Skeletal muscle tissue (tissue), 5 donors: ENCODE data around the gene TMEM92. TPM values are rescaled to one million over a fixed set of nuclear protein-coding genes. Genes with fewer than 3 reads are reported as not detected.

Experiments
- H3K27ac ChIP-seq: one replicate; pipeline ENCODE4 v1.7.0; 2013; ENCODE audit warnings: mild to moderate bottlenecking, low read depth, low read length, inconsistent platforms
- H3K27me3 ChIP-seq, 3 donors: one replicate each; pipeline ENCODE4 v1.7.0; 2013; ENCODE audit warnings: low read length in 3 of 3; ENCODE audit not compliant: control insufficient read depth in 3 of 3, insufficient read depth in 3 of 3
- H3K36me3 ChIP-seq, 3 donors: one replicate each; pipeline ENCODE4 v1.7.0; 2013; ENCODE audit warnings: low read length in 3 of 3; ENCODE audit not compliant: control insufficient read depth in 3 of 3, insufficient read depth in 3 of 3
- H3K4me1 ChIP-seq, 3 donors: one replicate each; pipeline ENCODE4 v1.7.0; 2013; ENCODE audit warnings: low read length in 3 of 3, mild to moderate bottlenecking in 3 of 3; ENCODE audit not compliant: control insufficient read depth in 3 of 3, insufficient read depth in 3 of 3
- H3K4me3 ChIP-seq, 3 donors: one replicate each; pipeline ENCODE4 v1.7.0; 2013; ENCODE audit warnings: low read length in 3 of 3
- H3K9ac ChIP-seq, 3 donors: one replicate each; pipeline ENCODE4 v1.7.0; 2013; ENCODE audit warnings: low read length in 3 of 3, mild to moderate bottlenecking in 3 of 3, moderate library complexity in 2 of 3, low read depth in 1 of 3
- H3K9me3 ChIP-seq, 3 donors: one replicate each; pipeline ENCODE4 v1.7.0; 2013; ENCODE audit warnings: low read length in 3 of 3; ENCODE audit not compliant: control insufficient read depth in 3 of 3
- small RNA-seq: library from RNA; depleted of rRNA; stranded (forward); fragments of <200 nt; gene quantifications from one replicate; pipeline ENCODE3, GENCODE V24; 2014
- total RNA-seq: library from RNA; depleted of rRNA; stranded (reverse); fragments of >200 nt; gene quantifications from one replicate; pipeline ENCODE4 v1.2.3, GENCODE V29; 2014
- donor health status: Osteomylitis.

Gene TMEM92
- total RNA-seq, 1 donor from 2014 or later: not detected

- no peaks in the 10 kb centered on the region for H3K27me3 ChIP-seq
- H3K36me3 ChIP-seq: no peaks in the 10 kb centered on the region
- no peak overlapping the region for H3K4me3 ChIP-seq
- no peak overlapping the region for H3K27ac ChIP-seq
- no peaks in the 10 kb centered on the region for H3K9me3 ChIP-seq
- H3K9ac ChIP-seq: no peak overlapping the region
- peaks cover 7 to 9% (median 8%) of the 10 kb centered on the region in 3 donors for H3K4me1 ChIP-seq
Observed at GRCh38 chr17:50322271-50322670, 48.0 kb downstream of the TMEM92 start.

- H3K4me1 ChIP-seq: peaks cover 7 to 9% (median 8%) of the 10 kb centered on the region in 3 donors
- H3K9ac ChIP-seq: no peak overlapping the region
- no peak overlapping the region for H3K27ac ChIP-seq
- H3K4me3 ChIP-seq: no peak overlapping the region
- no peaks in the 10 kb centered on the region for H3K9me3 ChIP-seq
- no peaks in the 10 kb centered on the region for H3K36me3 ChIP-seq
- H3K27me3 ChIP-seq: no peaks in the 10 kb centered on the region
Observed at GRCh38 chr17:50323060-50323459, 48.8 kb downstream of the TMEM92 start.

GRCh38 chr17:50325906-50326305 lies 51.6 kb downstream of the TMEM92 start:
- Histone ChIP-seq H3K27ac (no peak overlapping the region), H3K36me3 (no peaks in the 10 kb centered on the region), H3K4me1 (no peaks in the 10 kb centered on the region), H3K27me3 (peaks cover 0 to 4% (median 2%) of the 10 kb centered on the region in 3 donors), H3K4me3 (no peak overlapping the region), H3K9me3 (no peaks in the 10 kb centered on the region), H3K9ac (peak overlapping the region in 1 of 3 donors; percentile 3)

- Histone ChIP-seq H3K27ac (no peak overlapping the region), H3K9ac (no peak overlapping the region), H3K4me3 (no peak overlapping the region), H3K36me3 (no peaks in the 10 kb centered on the region), H3K4me1 (no peaks in the 10 kb centered on the region), H3K9me3 (no peaks in the 10 kb centered on the region), H3K27me3 (peaks cover 0 to 5% (median 4%) of the 10 kb centered on the region in 3 donors)
Observed at GRCh38 chr17:50326831-50327364, 52.6 kb downstream of the TMEM92 start.

- no peaks in the 10 kb centered on the region for H3K36me3 ChIP-seq
- H3K27me3 ChIP-seq: peaks cover 4 to 5% (median 4%) of the 10 kb centered on the region in 3 donors
- no peaks in the 10 kb centered on the region for H3K9me3 ChIP-seq
- H3K9ac ChIP-seq: no peak overlapping the region
- H3K4me1 ChIP-seq: no peaks in the 10 kb centered on the region
- no peak overlapping the region for H3K4me3 ChIP-seq
- H3K27ac ChIP-seq: no peak overlapping the region
Observed at GRCh38 chr17:50328363-50329325, 54.4 kb downstream of the TMEM92 start.

GRCh38 chr17:50329716-50330115 lies 55.5 kb downstream of the TMEM92 start:
- Histone ChIP-seq H3K27ac (no peak overlapping the region), H3K4me1 (no peaks in the 10 kb centered on the region), H3K27me3 (peaks cover 4 to 5% (median 4%) of the 10 kb centered on the region in 3 donors), H3K9ac (no peak overlapping the region), H3K9me3 (no peaks in the 10 kb centered on the region), H3K4me3 (no peak overlapping the region), H3K36me3 (no peaks in the 10 kb centered on the region)

- H3K4me1 ChIP-seq: no peaks in the 10 kb centered on the region
- no peaks in the 10 kb centered on the region for H3K36me3 ChIP-seq
- H3K27me3 ChIP-seq: peaks cover 4 to 5% (median 4%) of the 10 kb centered on the region in 3 donors
- H3K27ac ChIP-seq: no peak overlapping the region
- H3K9ac ChIP-seq: no peak overlapping the region
- H3K9me3 ChIP-seq: no peaks in the 10 kb centered on the region
- no peak overlapping the region for H3K4me3 ChIP-seq
Observed at GRCh38 chr17:50330151-50330775, 56.0 kb downstream of the TMEM92 start.

Small RNAs within 50 kb of the gene (small RNA-seq; reads per million reads assigned to genes)
- gene SUMO2P7: not detected

Other genes starting within 250 kb of the TMEM92 start
- 27.7 TPM for gene ITGA3, start 218.4 kb upstream of the TMEM92 start, total RNA-seq
- gene PDK2, start 179.1 kb upstream of the TMEM92 start, total RNA-seq: 18.8 TPM
- 1.0 TPM for gene SAMD14, start 144.3 kb upstream of the TMEM92 start, total RNA-seq
- 19.3 TPM for gene PPP1R9B, start 123.8 kb upstream of the TMEM92 start, total RNA-seq
- 158 TPM for gene SGCA, start 108.5 kb upstream of the TMEM92 start, total RNA-seq
- gene COL1A1, start 72.8 kb upstream of the TMEM92 start, total RNA-seq: 3,450 TPM
- gene XYLT2, start 71.7 kb downstream of the TMEM92 start, total RNA-seq: 24.0 TPM
- 65.2 TPM for gene MRPL27, start 98.7 kb downstream of the TMEM92 start, total RNA-seq
- gene EME1, start 98.8 kb downstream of the TMEM92 start, total RNA-seq: 2.1 TPM
- gene LRRC59, start 123.1 kb downstream of the TMEM92 start, total RNA-seq: 43.3 TPM
- gene ACSF2, start 151.8 kb downstream of the TMEM92 start, total RNA-seq: 51.1 TPM
- 1.6 TPM for gene CHAD, start 194.4 kb downstream of the TMEM92 start, total RNA-seq
- gene RSAD1, start 204.4 kb downstream of the TMEM92 start, total RNA-seq: 12.0 TPM
- under 0.01 TPM for gene MYCBPAP, start 234.0 kb downstream of the TMEM92 start, total RNA-seq